GM19193 (cell line): ENCODE results near the gene SVEP1.

Experiments
- POLR2A ChIP-seq: IDR thresholded peaks from 4 replicates; pipeline ENCODE4 v1.6.1; 2011; ENCODE audit not compliant: insufficient read depth, insufficient read length; ENCODE audit errors: extremely low read depth

The SVEP1 gene

GRCh38 chr9:110382731-110383130 is 196.8 kb downstream of the SVEP1 start:
- TF ChIP-seq POLR2A = no peak

DNA sequence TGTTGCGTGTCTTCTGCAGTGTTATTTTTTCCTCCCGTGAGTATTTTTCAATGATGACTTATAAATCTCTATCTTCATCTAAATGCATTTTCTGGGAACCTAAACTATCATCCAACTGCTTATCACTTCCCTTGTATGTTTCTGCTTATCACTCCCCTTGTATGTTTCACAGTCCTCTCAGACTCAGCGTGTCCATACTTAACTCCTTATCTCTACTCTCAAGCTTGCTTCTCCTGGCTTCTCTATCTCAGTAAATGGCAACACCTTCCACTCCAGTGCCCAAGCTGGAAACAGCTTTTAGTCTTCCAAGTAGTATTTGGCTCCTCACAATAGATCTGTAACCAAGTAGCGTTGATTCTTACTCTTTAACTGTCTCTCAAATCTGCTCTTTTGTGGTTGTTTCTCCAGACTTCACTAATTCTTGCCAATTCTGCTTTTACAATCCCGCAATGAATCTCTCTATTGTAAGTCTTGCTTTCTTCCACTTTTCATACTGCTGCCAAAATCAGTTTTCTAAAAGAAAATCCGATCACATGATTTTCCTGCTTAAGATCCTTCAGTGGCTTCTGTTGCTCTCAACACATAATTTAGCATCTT is 208.0 kb downstream of the SVEP1 start:
- no peak for TF ChIP-seq POLR2A

DNA sequence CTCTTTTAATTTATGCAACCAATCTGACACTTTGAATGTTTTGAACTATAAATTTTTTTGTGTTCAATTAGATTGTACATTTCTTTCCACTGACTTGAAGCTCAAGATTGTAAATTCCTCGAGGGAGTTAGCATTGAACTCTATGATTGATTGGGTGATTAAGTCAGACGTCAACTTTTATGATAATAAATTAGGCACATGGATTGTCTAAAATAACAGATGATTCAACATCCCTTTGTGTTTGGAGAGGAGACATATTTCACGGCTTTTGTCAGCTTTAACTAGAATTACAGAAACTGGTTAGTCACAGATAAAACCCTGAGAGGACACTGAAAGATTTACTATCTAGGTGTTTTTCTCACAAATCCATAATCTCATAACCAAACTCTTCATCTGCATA is 209.2 kb downstream of the SVEP1 start:
- no peak for TF ChIP-seq POLR2A

- TF ChIP-seq POLR2A = no peak
These were observed 215.1 kb downstream of the SVEP1 start for GRCh38 chr9:110364451-110364850.

- TF ChIP-seq POLR2A = no peak
These were observed 222.0 kb downstream of the SVEP1 start for GRCh38 chr9:110357505-110357904.

GRCh38 chr9:110356639-110357395 is 222.7 kb downstream of the SVEP1 start:
- TF ChIP-seq POLR2A = no peak

GRCh38 chr9:110355911-110356310 is 223.6 kb downstream of the SVEP1 start:
- no peak for TF ChIP-seq POLR2A

GRCh38 chr9:110351009-110351467 is 228.5 kb downstream of the SVEP1 start:
- no peak for TF ChIP-seq POLR2A

DNA sequence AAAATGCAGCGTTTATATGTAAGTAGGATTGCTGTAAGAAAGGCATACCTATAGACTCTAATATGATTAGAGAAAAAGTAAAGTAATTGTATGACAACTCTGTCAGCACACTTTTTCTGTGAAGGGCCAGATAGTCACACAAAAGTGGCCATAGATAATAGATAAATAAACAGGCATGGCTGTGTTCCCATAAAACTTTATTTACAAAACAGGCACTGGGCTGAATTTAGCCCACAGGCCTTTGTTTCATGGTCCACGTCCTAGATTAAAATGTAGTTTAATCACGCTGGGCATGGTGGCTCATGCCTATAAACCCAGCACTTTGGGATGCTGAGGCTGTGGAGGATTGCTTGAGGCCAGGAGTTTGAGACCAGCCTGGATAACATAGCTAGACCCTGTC is 233.2 kb downstream of the SVEP1 start:
- no peak for TF ChIP-seq POLR2A

DNA sequence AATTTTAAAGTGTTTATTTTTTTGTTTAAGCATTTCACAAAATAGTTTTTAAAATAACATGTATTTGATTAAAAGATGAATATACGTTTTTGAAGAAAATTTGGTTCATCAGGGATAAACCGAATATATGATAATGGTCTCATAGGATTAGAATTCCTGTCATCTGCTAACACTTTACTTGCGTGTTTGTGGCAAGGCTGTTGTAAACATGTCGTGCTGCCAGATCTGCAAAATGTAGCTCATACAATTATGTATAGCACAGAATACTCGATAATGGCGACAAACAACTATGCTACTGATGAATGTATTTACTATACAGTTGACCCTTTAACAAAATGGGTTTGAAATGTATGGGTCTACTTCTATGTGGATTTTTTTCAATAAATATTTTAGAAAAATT is 234.7 kb downstream of the SVEP1 start:
- no peak for TF ChIP-seq POLR2A

DNA sequence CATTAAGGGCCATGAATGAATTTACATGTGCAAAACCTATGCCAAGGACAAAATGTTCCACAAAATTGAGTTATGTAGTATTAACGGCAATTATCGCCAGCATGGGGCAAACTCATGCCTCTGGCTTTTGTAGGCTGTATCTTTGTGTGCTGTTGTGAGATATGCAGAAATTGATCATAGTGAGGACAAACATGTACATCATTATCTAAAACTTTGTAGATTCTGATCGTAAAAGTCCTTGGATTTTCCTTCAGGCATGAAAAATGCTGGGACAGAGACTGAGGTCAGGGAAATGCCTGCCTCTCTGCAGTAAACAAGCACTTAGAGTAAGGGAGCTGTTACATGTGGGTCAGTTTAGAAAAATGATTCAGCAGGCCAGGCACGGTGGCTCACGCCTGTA is 236.0 kb downstream of the SVEP1 start:
- TF ChIP-seq POLR2A = no peak

DNA sequence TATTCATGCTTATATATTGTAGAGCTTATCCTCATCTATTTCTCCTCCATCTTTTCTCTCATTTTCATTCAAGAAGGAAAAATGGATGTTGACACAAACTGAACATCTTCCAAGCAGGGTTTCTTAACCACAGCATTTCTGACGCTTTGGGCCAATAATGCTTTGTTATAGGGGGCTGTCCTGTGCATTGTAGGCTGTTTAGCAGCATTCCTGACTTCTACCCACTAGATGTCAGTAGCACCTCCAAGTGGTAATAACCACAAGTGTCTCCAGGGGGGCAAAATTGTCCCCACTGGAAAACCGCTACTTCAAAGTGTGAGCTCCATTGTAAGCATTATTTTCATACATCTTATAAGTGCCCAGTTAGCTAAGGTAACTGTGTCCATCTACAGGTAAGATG is 239.2 kb downstream of the SVEP1 start:
- TF ChIP-seq POLR2A = no peak

GRCh38 chr9:110338143-110338542 is 241.4 kb downstream of the SVEP1 start:
- TF ChIP-seq POLR2A = no peak

- TF ChIP-seq POLR2A = no peak
These were observed 241.8 kb downstream of the SVEP1 start, which contains the start of gene TXNDC8 for GRCh38 chr9:110337727-110338126. TXNDC8 (minus strand) TSS chr9:110337863.

DNA sequence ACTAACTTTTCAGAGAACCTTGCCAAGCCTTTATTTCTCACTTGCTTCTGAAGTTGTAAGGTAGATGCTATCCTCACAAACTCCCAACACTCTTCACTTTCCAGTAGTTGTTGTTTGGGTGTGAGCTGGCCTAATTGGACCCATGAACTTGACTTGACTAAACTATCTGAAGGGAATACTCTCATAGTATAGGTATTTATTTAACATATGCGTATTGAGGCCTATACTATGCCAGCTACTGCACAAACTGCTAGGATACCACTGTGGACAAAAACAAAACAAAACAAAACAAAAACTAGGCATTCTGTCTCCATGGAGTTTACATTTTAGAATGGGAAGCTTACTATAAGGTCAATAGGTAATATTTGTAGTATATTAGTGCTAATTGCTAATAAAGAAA is 243.2 kb downstream of the SVEP1 start:
- TF ChIP-seq POLR2A = no peak

DNA sequence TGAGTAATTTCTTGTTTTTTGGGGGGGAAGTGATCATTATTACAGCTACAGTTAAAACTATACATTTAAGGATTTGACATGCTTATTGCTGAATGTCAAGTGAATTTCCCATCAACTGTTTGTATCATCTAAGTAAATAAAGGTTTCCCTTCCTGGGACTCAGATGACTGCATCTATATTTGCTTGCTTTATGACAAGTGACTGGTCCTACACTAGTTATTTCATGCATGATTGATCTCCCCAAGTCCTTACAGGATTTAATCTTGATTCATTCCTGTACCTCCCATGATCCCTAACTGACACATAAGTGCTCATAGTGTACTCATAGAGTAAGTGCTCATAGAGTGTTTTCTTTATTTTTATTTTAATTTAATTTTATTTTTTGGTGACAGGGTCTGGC is 244.7 kb downstream of the SVEP1 start:
- TF ChIP-seq POLR2A = no peak
